Right lobe of liver (tissue), 4 donors: ENCODE results near the gene PTPRT.

ENCODE experiments used
- CTCF ChIP-seq, 4 donors: fragments of 200-600 bp in 3 of 4; fragments of 450-650 bp in 1 of 4; IDR thresholded peaks; one replicate each; pipeline versions ENCODE4 v1.5.1 to v1.8.0; 2016 to 2022; ENCODE audit warnings: antibody characterized with exemption in 4 of 4, mild to moderate bottlenecking in 2 of 4
- POLR2A ChIP-seq: fragments of 450-650 bp; IDR thresholded peaks from one replicate; pipeline ENCODE4 v1.6.1; 2017; ENCODE audit warnings: antibody characterized with exemption, mild to moderate bottlenecking
- donor health status: DM: no; HTN: no; CAD: no.
- donor health status: DM: no; HTN: no; CAD: no.
- donor health status: DM: no; HTN: yes; CAD: no.

GRCh38 chr20:42686057-42686456 lies 503.6 kb downstream of the PTPRT start:
- TF ChIP-seq CTCF (IDR thresholded peaks at IDR 0.05): no peak
- no peak for TF ChIP-seq POLR2A
